Lower leg skin (tissue), 4 donors: ENCODE measurements around the gene SLC7A10. TPM values are rescaled to one million over a fixed set of nuclear protein-coding genes. Genes with fewer than 3 reads are reported as not detected.

Experiments used
- DNase-seq, 2 donors: peaks; one replicate each; pipeline ENCODE4 v3.0.0-alpha.2; 2019; ENCODE audit warnings: low spot score in 2 of 2
- H3K4me3 ChIP-seq: fragments of 200-600 bp; sonication (generic); 2 replicates; pipeline ENCODE4 v1.5.1; 2017; ENCODE audit warnings: mild to moderate bottlenecking, low read depth; ENCODE audit not compliant: poor library complexity, severe bottlenecking
- CTCF ChIP-seq, 3 donors: fragments of 450-650 bp; IDR thresholded peaks; one replicate each; pipeline ENCODE4 v1.5.1; 2016; ENCODE audit warnings: antibody characterized with exemption in 3 of 3, mild to moderate bottlenecking in 3 of 3, moderate library complexity in 2 of 3
- POLR2A ChIP-seq, 2 donors: fragments of 450-650 bp; IDR thresholded peaks; one replicate each; pipeline ENCODE4 v1.6.1; 2016 to 2017; ENCODE audit warnings: antibody characterized with exemption in 2 of 2, mild to moderate bottlenecking in 1 of 2, moderate library complexity in 1 of 2
- whole genome bisulfite sequencing, 2 donors: methylation state at CpG; one replicate each; pipeline ENCODE4 v1.1.5; 2018; 5-methylcytosine and 5-hydroxymethylcytosine counted together
- intact Hi-C: fragments of 100-400 bp; cut with DNase I; formaldehyde crosslinking; loops from one replicate; pipeline ENCODE4 v1.15.0; 2023; ENCODE audit warnings: low total_unique reads
- total RNA-seq, 4 donors: library from RNA; depleted of rRNA; stranded (reverse); fragments of >200 nt; gene quantifications; one replicate each; pipeline ENCODE4 v1.1.0, GENCODE V29; 2016

Gene SLC7A10
- total RNA-seq, 4 donors from 2014 or later: 0.62 TPM; not detected in 3

DNA sequence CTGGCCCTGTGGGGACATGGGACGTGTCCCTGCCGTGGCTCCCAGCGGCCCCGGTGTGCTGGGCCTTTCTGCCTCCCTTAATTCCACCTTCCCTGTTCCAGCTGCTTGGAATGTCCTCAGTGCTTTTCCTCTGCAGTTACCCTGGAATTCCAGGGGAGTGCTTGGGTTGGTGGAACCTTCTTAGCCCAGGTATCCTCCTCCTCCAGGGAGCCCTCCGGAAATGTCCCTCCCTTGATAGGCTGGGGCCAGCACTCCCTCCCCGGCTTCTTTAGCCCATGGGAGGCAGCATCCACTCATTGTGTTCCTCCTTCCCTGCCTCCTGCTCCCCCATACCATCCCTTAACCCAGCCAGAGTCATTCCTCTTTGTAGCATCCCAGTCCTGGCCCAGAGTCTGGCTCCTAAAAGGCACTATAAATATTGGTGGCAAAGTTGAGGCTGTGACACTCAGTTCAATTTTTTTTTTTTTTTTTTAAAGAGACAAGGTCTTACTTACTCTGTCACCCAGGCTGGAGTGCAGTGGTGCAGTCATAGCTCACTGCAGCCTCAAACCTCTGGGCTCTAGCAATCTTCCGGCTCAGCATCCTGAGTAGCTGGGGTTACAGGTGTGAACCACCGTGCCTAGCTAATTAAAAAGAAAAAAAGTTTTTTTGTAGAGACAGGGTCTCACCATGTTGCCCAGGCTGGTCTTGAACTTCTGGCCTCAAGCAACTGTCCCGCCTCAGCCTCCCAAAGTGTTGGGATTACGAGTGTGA, 13.7 kb upstream of the SLC7A10 start:
- intact Hi-C loops: loop anchor here (10.0 kb wide), 1 partner anchor 65 kb away; the partner anchor contains the start of gene CEBPA
- DNase-seq: no peak
- WGBS, 2 donors: 86 to 89% methylated on average over 10 of the region's 10 CpGs
- no peak overlapping the region for H3K4me3 ChIP-seq
- TF ChIP-seq POLR2A (IDR thresholded peaks at IDR 0.05) (no peak), CTCF (IDR thresholded peaks at IDR 0.05) (no peak)

- WGBS, 2 donors: 81 to 88% methylated on average over 10 of the region's 10 CpGs
- intact Hi-C loops: loop anchor here (10.0 kb wide), 1 partner anchor 66 kb away; the partner anchor contains the start of gene CEBPA
- TF ChIP-seq POLR2A (IDR thresholded peaks at IDR 0.05) (no peak), CTCF (IDR thresholded peaks at IDR 0.05) (no peak)
- H3K4me3 ChIP-seq: no peak overlapping the region
- no peak for DNase-seq
Measured at GRCh38 chr19:33238481-33239149, 13.0 kb upstream of the SLC7A10 start.

DNA sequence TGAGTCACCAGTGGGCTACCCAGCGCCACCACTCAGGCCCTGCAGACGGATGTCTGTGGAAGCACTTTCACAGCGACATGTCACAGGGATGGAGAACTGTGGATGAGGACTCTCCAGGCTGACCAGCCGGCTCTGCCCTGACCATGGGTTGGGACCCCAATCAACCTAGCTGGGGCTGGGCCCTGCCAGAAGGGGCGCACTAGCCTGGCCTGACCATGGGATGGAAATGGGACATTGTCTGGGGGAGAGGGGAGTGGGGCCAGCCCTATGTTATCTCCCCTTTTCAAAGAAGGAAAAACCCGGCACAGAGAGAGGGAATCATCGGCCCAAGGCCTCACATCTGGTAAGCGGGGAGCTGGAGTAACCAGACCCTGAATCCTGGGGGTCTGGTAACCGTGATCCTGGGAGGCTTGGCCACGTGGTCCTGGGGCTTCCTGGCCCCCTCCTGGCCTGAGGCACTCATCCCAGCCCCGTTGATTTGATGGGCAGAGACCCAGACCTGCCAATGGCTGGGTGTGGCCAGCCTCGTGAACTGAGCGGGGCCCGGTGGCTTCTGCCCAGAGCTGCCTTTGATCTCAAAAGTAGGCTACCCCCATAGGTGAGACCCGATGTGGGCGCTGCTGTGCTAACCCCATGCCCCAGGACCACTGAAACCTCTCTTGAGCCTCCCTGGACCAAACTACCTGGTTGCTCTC, 11.2 kb upstream of the SLC7A10 start:
- TF ChIP-seq POLR2A (IDR thresholded peaks at IDR 0.05): no peak
- TF ChIP-seq CTCF (IDR thresholded peaks at IDR 0.05): no peak
- intact Hi-C loops: loop anchor here (10.0 kb wide), 1 partner anchor 68 kb away; the partner anchor contains the start of gene CEBPA
- no peak for DNase-seq
- no peak overlapping the region for H3K4me3 ChIP-seq
- WGBS, 2 donors: 76 to 78% methylated on average over 13 to 16 of the region's 16 CpGs

- 92 to 93% methylated on average over 20 of the region's 20 CpGs for WGBS, 2 donors
- intact Hi-C loops: loop anchor here (10.0 kb wide), 1 partner anchor 69 kb away; the partner anchor contains the start of gene CEBPA
Measured at GRCh38 chr19:33235996-33236350, 10.3 kb upstream of the SLC7A10 start.

More at GRCh38 chr19:33235996-33236350, 10.3 kb upstream of the SLC7A10 start:
- DNase-seq: no peak
- no peak overlapping the region for H3K4me3 ChIP-seq
- TF ChIP-seq POLR2A (IDR thresholded peaks at IDR 0.05): no peak
- TF ChIP-seq CTCF (IDR thresholded peaks at IDR 0.05): no peak
